Prostate gland (tissue), 2 donors: ENCODE measurements around the gene ZG16. TPM values are rescaled to one million over a fixed set of nuclear protein-coding genes. Genes with fewer than 3 reads are reported as not detected.

ENCODE experiments used
- DNase-seq: peaks from one replicate; pipeline ENCODE4 v3.0.0-alpha.2; 2019; ENCODE audit warnings: low spot score
- H3K27ac ChIP-seq, 2 donors: fragments of 200-600 bp; sonication (generic); 2 replicates each; pipeline ENCODE4 v1.5.1; 2017 to 2019
- H3K27me3 ChIP-seq: fragments of 200-600 bp; sonication (generic); replicated peaks from 2 replicates; pipeline ENCODE4 v1.5.1; 2019; ENCODE audit not compliant: insufficient read depth
- H3K36me3 ChIP-seq, 2 donors: fragments of 200-600 bp; sonication (generic); 1 replicate in 1 of 2; 2 replicates in 1 of 2; pipeline versions ENCODE4 v1.5.1 to v1.8.1; 2017 to 2019
- H3K4me1 ChIP-seq: fragments of 200-600 bp; sonication (generic); replicated peaks from 2 replicates; pipeline ENCODE4 v1.5.1; 2019
- H3K4me3 ChIP-seq, 2 donors: fragments of 200-600 bp; sonication (generic); 2 replicates each; pipeline ENCODE4 v1.5.1; 2017 to 2019
- H3K9me3 ChIP-seq: fragments of 200-600 bp; sonication (generic); 2 replicates; pipeline ENCODE4 v1.5.1; 2017
- CTCF ChIP-seq, 4 experiments: fragments of 200-600 bp in 2 of 4; fragments of 450-650 bp in 2 of 4; sonication (generic) in 2 of 4; IDR thresholded peaks; 1 replicate in 3 of 4; 2 replicates in 1 of 4; pipeline ENCODE4 v1.5.1; 2016 to 2019; ENCODE audit warnings: antibody characterized with exemption in 4 of 4, mild to moderate bottlenecking in 2 of 4, moderate library complexity in 2 of 4
- POLR2A ChIP-seq: fragments of 450-650 bp; IDR thresholded peaks from one replicate; pipeline ENCODE4 v1.6.1; 2016; ENCODE audit warnings: antibody characterized with exemption, mild to moderate bottlenecking
- POLR2AphosphoS5 ChIP-seq: sonication (generic); formaldehyde crosslinking; IDR thresholded peaks from one replicate; pipeline ENCODE4 v1.6.1; 2017; ENCODE audit warnings: antibody characterized with exemption
- WGBS: methylation state at CpG from one replicate; pipeline ENCODE4 v1.1.5; 2018; 5-methylcytosine and 5-hydroxymethylcytosine counted together
- intact Hi-C: fragments of 100-400 bp; cut with DNase I; formaldehyde crosslinking; loops from one replicate; pipeline ENCODE4 v1.14.2; 2022
- small RNA-seq, 2 donors: library from RNA; depleted of rRNA; stranded (forward); fragments of <200 nt; gene quantifications; one replicate each; pipeline ENCODE3, GENCODE V24; 2016
- total RNA-seq, 2 donors: library from RNA; depleted of rRNA; stranded (reverse); fragments of >200 nt; gene quantifications; one replicate each; pipeline ENCODE4 v1.1.0, GENCODE V29; 2016

The ZG16 gene
- total RNA-seq, 2 donors from 2014 or later, result not detected

GRCh38 chr16:29825145-29826044, 47.3 kb downstream of the ZG16 start:
- TF ChIP-seq POLR2A, result no peak
- no peak for TF ChIP-seq POLR2AphosphoS5
- no peak for TF ChIP-seq CTCF (IDR thresholded peaks at IDR 0.05)
- WGBS, result 52% methylated on average over 10 of the region's 10 CpGs
- intact Hi-C loops, result loop anchor here (10.0 kb wide), 1 partner anchor 139 kb away; the partner anchor contains the start of gene TMEM219
- DNase-seq, result no peak
- H3K27ac ChIP-seq, result peak overlapping the region; percentile 45 to 54
- no peaks in the 10 kb centered on the region for H3K9me3 ChIP-seq
- no peak overlapping the region for H3K4me3 ChIP-seq
- H3K4me1 ChIP-seq, result peaks cover 12% of the 10 kb centered on the region
- no peaks in the 10 kb centered on the region for H3K36me3 ChIP-seq
- no peaks in the 10 kb centered on the region for H3K27me3 ChIP-seq

GRCh38 chr16:29826342-29826695, 48.3 kb downstream of the ZG16 start:
- peaks cover 12% of the 10 kb centered on the region for H3K4me1 ChIP-seq
- H3K36me3 ChIP-seq, result no peaks in the 10 kb centered on the region
- no peak for DNase-seq
- no peaks in the 10 kb centered on the region for H3K27me3 ChIP-seq
- H3K27ac ChIP-seq, result no peak overlapping the region
- 96% methylated on average over 8 of the region's 8 CpGs for WGBS
- H3K4me3 ChIP-seq, result no peak overlapping the region
- intact Hi-C loops, result loop anchor here (10.0 kb wide), 1 partner anchor 138 kb away; the partner anchor contains the start of gene TMEM219
- TF ChIP-seq CTCF (IDR thresholded peaks at IDR 0.05) (no peak), POLR2A (no peak), POLR2AphosphoS5 (no peak)
- H3K9me3 ChIP-seq, result no peaks in the 10 kb centered on the region

GRCh38 chr16:29830774-29831173, 52.7 kb downstream of the ZG16 start:
- intact Hi-C loops, result no loop called here
- Histone ChIP-seq H3K27ac (no peak overlapping the region), H3K27me3 (no peaks in the 10 kb centered on the region), H3K36me3 (peaks cover 6 to 13% of the 10 kb centered on the region in 2 donors), H3K9me3 (no peaks in the 10 kb centered on the region), H3K4me1 (no peaks in the 10 kb centered on the region), H3K4me3 (no peak overlapping the region)
- DNase-seq, result no peak
- no peak for TF ChIP-seq POLR2A
- no peak for TF ChIP-seq CTCF (IDR thresholded peaks at IDR 0.05)
- TF ChIP-seq POLR2AphosphoS5, result no peak
- WGBS, result 98% methylated on average over 11 of the region's 11 CpGs

GRCh38 chr16:29831490-29831889, 53.4 kb downstream of the ZG16 start:
- intact Hi-C loops, result no loop called here
- no peak overlapping the region for H3K4me3 ChIP-seq
- H3K27ac ChIP-seq, result no peak overlapping the region
- no peaks in the 10 kb centered on the region for H3K27me3 ChIP-seq
- no peaks in the 10 kb centered on the region for H3K9me3 ChIP-seq
- no peak for DNase-seq
- TF ChIP-seq POLR2AphosphoS5 (no peak), POLR2A (no peak), CTCF (IDR thresholded peaks at IDR 0.05) (no peak)
- WGBS, result 53% methylated on average over 2 of the region's 2 CpGs
- peaks cover 6 to 13% of the 10 kb centered on the region in 2 donors for H3K36me3 ChIP-seq
- no peaks in the 10 kb centered on the region for H3K4me1 ChIP-seq

Small RNAs within 50 kb of the gene (small RNA-seq; reads per million reads assigned to genes)
- gene AC009133.6, result 0 reads per million in 2 donors
- 0 reads per million in 2 donors for gene AC120114.4

Other genes starting within 250 kb of the ZG16 start
- gene SPN, start 115.0 kb upstream of the ZG16 start, total RNA-seq, result 1 to 10 TPM; 1.6 to 2.0 TPM
- gene QPRT, start 99.1 kb upstream of the ZG16 start, total RNA-seq, result 10 to 100 TPM in 1 of 2 donors, 1 to 10 TPM in 1; 8.3 to 11.1 TPM
- gene C16orf54, start 32.3 kb upstream of the ZG16 start, total RNA-seq, result 1 to 10 TPM; 1.1 to 1.2 TPM
- 10 to 100 TPM; 58.5 to 89.6 TPM for gene KIF22, start 12.5 kb downstream of the ZG16 start, total RNA-seq
- gene MAZ, start 28.3 kb downstream of the ZG16 start, total RNA-seq, result 100 to 1,000 TPM; 180 to 188 TPM
- 10 to 100 TPM in 1 of 2 donors, 1 to 10 TPM in 1; 6.6 to 19.2 TPM for gene PRRT2, start 33.9 kb downstream of the ZG16 start, total RNA-seq
- 10 to 100 TPM; 64.3 to 64.4 TPM for gene PAGR1, start 37.9 kb downstream of the ZG16 start, total RNA-seq
- 100 to 1,000 TPM in 1 of 2 donors, 10 to 100 TPM in 1; 59.3 to 247 TPM for gene MVP, start 42.2 kb downstream of the ZG16 start, total RNA-seq
- gene CDIPT, start 85.0 kb downstream of the ZG16 start, total RNA-seq, result 100 to 1,000 TPM; 121 to 132 TPM
- gene SEZ6L2, start 121.3 kb downstream of the ZG16 start, total RNA-seq, result 10 to 100 TPM; 60.7 to 62.9 TPM
- 1 to 10 TPM; 1.2 to 5.1 TPM for gene ASPHD1, start 122.2 kb downstream of the ZG16 start, total RNA-seq
- gene KCTD13, start 148.0 kb downstream of the ZG16 start, total RNA-seq, result 100 to 1,000 TPM in 1 of 2 donors, 10 to 100 TPM in 1; 15.9 to 134 TPM
- gene TMEM219, start 183.8 kb downstream of the ZG16 start, total RNA-seq, result 100 to 1,000 TPM; 188 to 218 TPM
- gene TAOK2, start 195.6 kb downstream of the ZG16 start, total RNA-seq, result 10 to 100 TPM; 43.8 to 97.4 TPM
- gene HIRIP3, start 217.4 kb downstream of the ZG16 start, total RNA-seq, result 10 to 100 TPM; 10.8 to 22.4 TPM
- 100 to 1,000 TPM in 1 of 2 donors, 10 to 100 TPM in 1; 51.8 to 113 TPM for gene INO80E, start 218.0 kb downstream of the ZG16 start, total RNA-seq
- gene DOC2A, start 232.8 kb downstream of the ZG16 start, total RNA-seq, result 1 to 10 TPM; 3.0 to 6.4 TPM
- gene C16orf92, start 244.9 kb downstream of the ZG16 start, total RNA-seq, result not detected